Measurements from ENCODE around the gene SPEM3.

DNA sequence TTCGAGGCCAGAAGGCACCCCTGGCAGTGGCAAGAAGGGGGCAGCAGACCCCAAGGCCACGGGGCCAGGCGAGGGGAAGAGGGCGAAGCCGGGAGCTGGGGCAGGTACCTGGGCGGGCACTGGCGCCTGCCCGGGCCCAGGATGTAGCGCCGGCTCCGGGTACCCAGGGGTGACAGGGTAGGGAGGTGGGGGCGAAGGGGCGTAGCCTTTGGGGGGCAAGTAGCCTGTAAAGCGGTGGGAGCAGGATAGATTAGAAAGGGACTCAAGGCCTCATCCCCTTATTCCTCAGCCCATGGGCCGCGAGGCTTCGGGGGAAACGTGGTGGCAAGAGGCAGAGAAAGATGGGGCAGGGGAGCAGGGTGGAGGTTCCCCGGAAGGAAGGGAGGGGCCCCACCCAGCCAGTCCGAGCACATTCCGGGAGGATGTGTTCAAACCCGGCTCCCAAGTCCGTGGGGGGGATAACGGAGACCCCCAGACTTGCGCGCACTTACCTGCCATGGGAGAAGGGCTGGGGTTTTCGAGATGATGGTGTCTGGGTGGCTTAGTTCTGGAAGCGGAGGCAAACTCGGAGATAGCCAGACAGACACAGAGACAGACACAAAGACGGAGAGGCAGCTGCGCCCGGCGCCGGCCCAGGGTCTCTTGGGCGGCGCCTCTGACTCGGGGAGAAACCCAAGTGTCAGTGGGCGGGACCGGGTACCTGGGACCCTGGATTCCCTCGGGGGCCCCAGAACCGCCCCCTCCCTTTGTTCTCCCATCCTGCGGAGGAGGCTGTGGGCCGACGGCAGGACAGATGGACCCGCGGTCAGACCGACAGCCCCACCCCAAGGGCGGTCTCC is 34.8 kb upstream of the SPEM3 start:
- no peak for TF ChIP-seq ZNF274 (IDR thresholded peaks at IDR 0.05; ENCODE audit: low read depth, low read length)
- no peak for TF ChIP-seq SUZ12 (IDR thresholded peaks at IDR 0.05; ENCODE audit: extremely low read depth, insufficient read depth, insufficient read length)
- TF ChIP-seq YY1 (IDR thresholded peaks at IDR 0.05; ENCODE audit: insufficient read depth, insufficient read length), result no peak

Data from NT2/D1 (cell line).